ENCODE data around the gene CAMTA1.

DNA sequence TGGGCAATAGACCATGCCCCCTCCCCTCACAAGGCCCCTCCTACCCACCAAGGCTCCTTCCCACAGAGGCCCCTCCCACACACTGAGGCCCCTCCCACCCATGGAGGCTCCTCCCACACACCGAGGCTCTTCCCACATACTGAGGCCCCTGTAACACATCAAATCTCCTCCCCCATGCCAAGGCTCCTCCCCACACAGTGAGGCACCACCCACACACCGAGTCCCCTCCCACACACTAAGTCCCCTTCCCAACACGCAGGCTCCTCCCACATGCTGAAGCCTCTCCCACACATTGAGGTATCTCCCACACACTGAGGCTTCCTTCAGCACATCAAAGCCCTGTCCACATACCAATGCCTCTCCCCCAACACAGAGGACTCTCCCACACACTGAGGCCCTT lies 391.8 kb downstream of the CAMTA1 start:
- TF ChIP-seq, protein P1, sequence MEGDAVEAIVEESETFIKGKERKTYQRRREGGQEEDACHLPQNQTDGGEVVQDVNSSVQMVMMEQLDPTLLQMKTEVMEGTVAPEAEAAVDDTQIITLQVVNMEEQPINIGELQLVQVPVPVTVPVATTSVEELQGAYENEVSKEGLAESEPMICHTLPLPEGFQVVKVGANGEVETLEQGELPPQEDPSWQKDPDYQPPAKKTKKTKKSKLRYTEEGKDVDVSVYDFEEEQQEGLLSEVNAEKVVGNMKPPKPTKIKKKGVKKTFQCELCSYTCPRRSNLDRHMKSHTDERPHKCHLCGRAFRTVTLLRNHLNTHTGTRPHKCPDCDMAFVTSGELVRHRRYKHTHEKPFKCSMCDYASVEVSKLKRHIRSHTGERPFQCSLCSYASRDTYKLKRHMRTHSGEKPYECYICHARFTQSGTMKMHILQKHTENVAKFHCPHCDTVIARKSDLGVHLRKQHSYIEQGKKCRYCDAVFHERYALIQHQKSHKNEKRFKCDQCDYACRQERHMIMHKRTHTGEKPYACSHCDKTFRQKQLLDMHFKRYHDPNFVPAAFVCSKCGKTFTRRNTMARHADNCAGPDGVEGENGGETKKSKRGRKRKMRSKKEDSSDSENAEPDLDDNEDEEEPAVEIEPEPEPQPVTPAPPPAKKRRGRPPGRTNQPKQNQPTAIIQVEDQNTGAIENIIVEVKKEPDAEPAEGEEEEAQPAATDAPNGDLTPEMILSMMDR (IDR thresholded peaks at IDR 0.05): no peak
- TF ChIP-seq POLR2A (IDR thresholded peaks at IDR 0.05) (no peak), POLR2AphosphoS5 (IDR thresholded peaks at IDR 0.05; ENCODE audit: insufficient read depth in 1 of 2, low read depth in 1 of 2) (no peak)
